ENCODE data around the gene KCTD13.

DNA sequence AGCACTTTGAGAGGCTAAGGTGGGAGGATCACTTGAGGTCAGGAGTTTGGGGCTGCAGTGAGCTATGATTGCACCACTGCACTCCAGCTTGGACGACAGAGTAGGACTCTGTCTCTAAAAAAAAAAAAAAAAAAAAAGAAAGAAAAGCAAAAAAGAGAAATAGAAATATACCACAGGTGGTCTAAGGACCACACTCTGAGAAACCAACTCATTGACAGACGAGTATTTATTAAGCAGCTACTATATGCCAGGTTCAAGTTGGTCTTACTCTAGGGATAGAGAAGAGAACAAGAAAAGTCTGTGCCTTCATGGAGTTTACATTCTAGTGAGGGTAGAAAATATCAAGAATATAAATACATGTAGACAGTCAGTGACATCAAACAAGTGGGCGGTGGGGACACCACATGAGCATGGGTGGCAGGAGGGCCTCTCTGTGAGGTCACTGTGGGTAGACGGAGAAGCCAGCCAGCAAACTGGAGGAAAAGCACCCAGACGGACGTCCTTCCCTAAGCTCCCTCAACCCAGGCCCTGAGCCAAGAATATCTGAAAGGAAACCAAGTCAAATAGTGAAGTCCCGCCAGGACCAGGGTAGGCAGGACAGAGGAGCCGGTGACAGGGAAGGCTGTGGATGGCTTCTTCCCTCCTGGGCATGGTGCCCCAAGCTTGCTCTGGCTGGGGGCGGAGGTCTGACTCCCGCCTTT lies 67.7 kb downstream of the KCTD13 start:
- TF ChIP-seq EP300 (IDR thresholded peaks at IDR 0.05; ENCODE audit: borderline replicate concordance in 1 of 2, low read depth in 1 of 2, low read length in 1 of 2): no peak
- no peak for TF ChIP-seq POLR2AphosphoS5 (IDR thresholded peaks at IDR 0.05; ENCODE audit: low read depth, low read length)
- TF ChIP-seq, protein P1, sequence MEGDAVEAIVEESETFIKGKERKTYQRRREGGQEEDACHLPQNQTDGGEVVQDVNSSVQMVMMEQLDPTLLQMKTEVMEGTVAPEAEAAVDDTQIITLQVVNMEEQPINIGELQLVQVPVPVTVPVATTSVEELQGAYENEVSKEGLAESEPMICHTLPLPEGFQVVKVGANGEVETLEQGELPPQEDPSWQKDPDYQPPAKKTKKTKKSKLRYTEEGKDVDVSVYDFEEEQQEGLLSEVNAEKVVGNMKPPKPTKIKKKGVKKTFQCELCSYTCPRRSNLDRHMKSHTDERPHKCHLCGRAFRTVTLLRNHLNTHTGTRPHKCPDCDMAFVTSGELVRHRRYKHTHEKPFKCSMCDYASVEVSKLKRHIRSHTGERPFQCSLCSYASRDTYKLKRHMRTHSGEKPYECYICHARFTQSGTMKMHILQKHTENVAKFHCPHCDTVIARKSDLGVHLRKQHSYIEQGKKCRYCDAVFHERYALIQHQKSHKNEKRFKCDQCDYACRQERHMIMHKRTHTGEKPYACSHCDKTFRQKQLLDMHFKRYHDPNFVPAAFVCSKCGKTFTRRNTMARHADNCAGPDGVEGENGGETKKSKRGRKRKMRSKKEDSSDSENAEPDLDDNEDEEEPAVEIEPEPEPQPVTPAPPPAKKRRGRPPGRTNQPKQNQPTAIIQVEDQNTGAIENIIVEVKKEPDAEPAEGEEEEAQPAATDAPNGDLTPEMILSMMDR (IDR thresholded peaks at IDR 0.05): no peak

Measured in SK-N-SH (cell line).